Activated CD4-positive, alpha-beta T cell treated with anti-CD3 and anti-CD28 coated beads, Interleukin-2, amount 50 U/mL, for 48 hours (primary cell): Measurements from ENCODE around the gene SHISA9.
"Not testable (repeated sequence)": the region's sequence is repeated elsewhere in the genome, so short reads cannot be mapped to it uniquely, and the experiment has no call there.

ENCODE experiments used
- DNase-seq, 2 experiments: peaks; one replicate each; pipeline ENCODE4 v3.0.0-alpha.2; 2020

The SHISA9 gene

GRCh38 chr16:12901597-12902461 is at the start of gene SHISA9:
TSS of gene SHISA9 (plus strand) at chr16:12901598.
- DNase-seq, result no peak

GRCh38 chr16:12853972-12854371 is 47.4 kb upstream of the SHISA9 start:
- DNase-seq, result no peak

- not testable (repeated sequence) for DNase-seq
Observed at GRCh38 chr16:12857435-12857834, 44.0 kb upstream of the SHISA9 start.

GRCh38 chr16:12862327-12862726 is 39.1 kb upstream of the SHISA9 start:
- no peak for DNase-seq

- DNase-seq, result no peak
Observed at GRCh38 chr16:12862941-12863340, 38.5 kb upstream of the SHISA9 start.

GRCh38 chr16:12866981-12867551 is 34.3 kb upstream of the SHISA9 start:
- DNase-seq, result no peak

GRCh38 chr16:12868169-12868568 is 33.2 kb upstream of the SHISA9 start:
- no peak for DNase-seq

- no peak for DNase-seq
Observed at GRCh38 chr16:12868788-12869187, 32.6 kb upstream of the SHISA9 start.

GRCh38 chr16:12869698-12870427 is 31.5 kb upstream of the SHISA9 start:
- no peak for DNase-seq

- DNase-seq, result no peak
Observed at GRCh38 chr16:12871784-12872183, 29.6 kb upstream of the SHISA9 start.

- DNase-seq, result no peak
Observed at GRCh38 chr16:12874186-12874585, 27.2 kb upstream of the SHISA9 start.

GRCh38 chr16:12876778-12877177 is 24.6 kb upstream of the SHISA9 start:
- no peak for DNase-seq

GRCh38 chr16:12878973-12879372 is 22.4 kb upstream of the SHISA9 start:
- no peak for DNase-seq

- no peak for DNase-seq
Observed at GRCh38 chr16:12879812-12880211, 21.6 kb upstream of the SHISA9 start.

- no peak for DNase-seq
Observed at GRCh38 chr16:12881182-12881581, 20.2 kb upstream of the SHISA9 start.

- no peak for DNase-seq
Observed at GRCh38 chr16:12881740-12882139, 19.7 kb upstream of the SHISA9 start.

GRCh38 chr16:12885742-12886141 is 15.7 kb upstream of the SHISA9 start:
- no peak for DNase-seq

- DNase-seq, result no peak
Observed at GRCh38 chr16:12891836-12892235, 9.6 kb upstream of the SHISA9 start.

- DNase-seq, result no peak
Observed at GRCh38 chr16:12893050-12893750, 8.2 kb upstream of the SHISA9 start.

GRCh38 chr16:12896562-12896961 is 4.8 kb upstream of the SHISA9 start:
- DNase-seq, result no peak

- no peak for DNase-seq
Observed at GRCh38 chr16:12898551-12898950, 2.8 kb upstream of the SHISA9 start.

- DNase-seq, result no peak
Observed at GRCh38 chr16:12899529-12900143, 1.8 kb upstream of the SHISA9 start.

GRCh38 chr16:12900156-12900555 is 1.2 kb upstream of the SHISA9 start:
- DNase-seq, result no peak
